H54 (cell line): ENCODE results near the gene RGS12.

Experiments used
- DNase-seq: peaks from one replicate; pipeline ENCODE4 v3.0.0; 2011; ENCODE audit warnings: low spot score, mixed read lengths; ENCODE audit not compliant: insufficient read length
- FAIRE-seq: peaks from 3 replicates; lab custom pipeline; 2011; peaks lifted over from hg19 to GRCh38; lab: Jason Lieb, UNC
- POLR2A ChIP-seq: IDR thresholded peaks from 2 replicates; pipeline ENCODE4 v1.6.1; 2011; ENCODE audit warnings: low read depth, mild to moderate bottlenecking, low read length

Gene RGS12

GRCh38 chr4:3250956-3251690, 41.7 kb upstream of the RGS12 start:
- TF ChIP-seq POLR2A = no peak
- FAIRE-seq (no peak), DNase-seq (peak; percentile 73)

DNA sequence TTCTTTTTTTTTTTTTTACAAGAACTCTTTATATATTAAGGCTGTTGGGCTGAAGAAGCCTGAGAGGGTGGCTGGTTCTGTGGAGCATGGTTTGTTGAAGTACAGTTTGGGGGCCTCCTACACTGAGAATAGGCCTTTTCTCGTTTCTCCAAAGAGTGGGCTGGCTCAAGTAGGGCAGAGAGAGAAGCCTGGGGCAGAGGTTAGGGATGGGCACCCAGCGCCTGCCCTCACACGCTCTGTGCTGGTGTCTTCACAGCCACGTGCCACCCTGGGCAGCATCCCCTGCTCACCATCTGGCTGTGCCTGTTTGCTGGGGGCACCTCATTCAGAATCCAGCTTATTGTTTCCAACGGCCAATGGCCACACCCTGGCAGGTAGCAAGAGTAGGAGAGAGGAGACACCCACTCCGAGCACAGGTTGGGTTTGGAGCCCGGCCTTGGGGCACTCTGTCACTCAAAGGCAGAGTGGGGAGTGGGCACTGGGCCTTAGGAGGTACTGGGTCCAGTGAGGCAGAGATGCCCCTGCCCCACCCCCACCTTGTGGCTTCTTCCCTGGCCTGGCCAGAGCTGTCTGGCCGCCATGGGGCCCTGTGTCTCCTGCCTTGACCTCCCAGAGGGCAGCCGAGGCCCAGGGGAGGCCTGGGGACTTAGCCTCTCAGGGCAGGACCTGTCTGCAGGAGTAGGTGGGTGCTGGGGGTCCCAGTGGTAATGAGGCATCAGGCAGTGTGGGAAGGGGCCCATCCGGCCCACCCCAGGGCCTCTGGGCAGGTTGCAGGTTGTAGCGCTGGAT, 40.9 kb upstream of the RGS12 start:
- no peak for TF ChIP-seq POLR2A
- no peak for DNase-seq
- no peak for FAIRE-seq

GRCh38 chr4:3252480-3252828, 40.4 kb upstream of the RGS12 start:
- no peak for DNase-seq
- no peak for FAIRE-seq

GRCh38 chr4:3252831-3253641, 39.8 kb upstream of the RGS12 start:
- DNase-seq (no peak), FAIRE-seq (no peak)
- TF ChIP-seq POLR2A = no peak

More at GRCh38 chr4:3252480-3252828, 40.4 kb upstream of the RGS12 start:
- TF ChIP-seq POLR2A = no peak

DNA sequence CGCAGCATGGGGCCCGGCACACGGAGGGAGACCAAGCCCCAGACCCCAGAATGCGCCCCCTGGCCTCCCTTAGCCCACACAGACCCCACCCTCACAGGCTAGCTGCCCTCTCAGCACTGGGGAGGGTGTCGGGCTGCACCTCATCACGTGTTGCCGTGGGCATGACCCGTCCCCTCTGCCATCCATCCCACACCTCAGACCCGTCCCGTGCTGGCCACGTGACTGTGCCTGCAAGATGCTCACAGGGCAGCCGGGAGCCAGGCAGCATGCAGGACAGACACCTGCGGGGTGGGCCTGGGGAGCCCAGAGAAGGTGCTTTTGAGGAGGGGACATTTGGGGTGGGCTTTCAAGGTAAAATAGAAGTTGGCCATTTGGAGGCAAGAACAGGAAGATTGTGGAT, 39.0 kb upstream of the RGS12 start:
- FAIRE-seq = no peak

GRCh38 chr4:3254302-3255131, 38.3 kb upstream of the RGS12 start:
- DNase-seq = no peak
- TF ChIP-seq POLR2A = no peak
- no peak for FAIRE-seq

More for the DNA sequence above, 39.0 kb upstream of the RGS12 start:
- TF ChIP-seq POLR2A = no peak
- no peak for DNase-seq

- no peak for FAIRE-seq
Measured at GRCh38 chr4:3255611-3256186, 37.1 kb upstream of the RGS12 start.

DNA sequence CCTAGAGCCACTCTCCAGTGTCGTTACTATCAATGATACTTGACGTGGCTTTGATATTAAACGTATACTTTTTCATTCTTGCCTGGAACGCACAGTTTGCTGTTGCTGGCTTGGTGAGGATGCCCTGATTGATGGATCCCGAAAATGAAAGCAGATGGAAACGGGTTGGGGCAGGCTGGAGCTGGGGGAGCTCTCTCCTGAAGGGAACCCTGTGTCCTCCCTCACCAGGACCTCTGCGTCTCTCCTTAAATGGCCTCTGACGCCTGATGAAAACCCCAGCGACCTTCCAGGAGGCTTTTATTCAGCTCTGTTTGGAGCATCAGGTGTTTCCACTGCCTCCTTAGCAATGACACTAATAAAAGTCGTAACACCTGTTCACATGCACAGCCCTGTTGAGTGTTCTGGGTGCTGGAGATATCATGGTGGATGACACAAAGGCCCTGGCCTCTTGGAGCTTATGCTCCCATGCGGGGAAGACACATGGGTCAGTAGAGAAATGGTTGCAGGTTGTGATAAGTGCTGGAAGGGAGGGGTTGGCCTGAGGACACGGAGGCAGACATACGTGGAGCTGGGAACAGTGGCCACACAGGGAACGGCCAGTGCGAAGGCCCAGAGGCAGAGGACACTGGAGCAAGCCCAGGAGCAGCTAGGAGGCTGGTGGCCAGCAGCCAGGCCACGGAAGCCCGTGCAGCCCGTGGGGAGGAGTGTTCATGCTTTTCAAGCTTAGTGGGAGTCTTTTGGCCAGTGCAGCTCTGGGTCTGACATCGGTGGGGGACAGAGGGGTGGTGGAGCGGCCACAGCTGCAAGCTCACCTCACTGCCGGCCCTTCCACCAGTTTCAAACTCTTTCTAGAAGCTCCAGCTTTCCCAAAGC, 36.4 kb upstream of the RGS12 start:
- FAIRE-seq (no peak), DNase-seq (no peak)

More at GRCh38 chr4:3255611-3256186, 37.1 kb upstream of the RGS12 start:
- no peak for DNase-seq
- no peak for TF ChIP-seq POLR2A

DNA sequence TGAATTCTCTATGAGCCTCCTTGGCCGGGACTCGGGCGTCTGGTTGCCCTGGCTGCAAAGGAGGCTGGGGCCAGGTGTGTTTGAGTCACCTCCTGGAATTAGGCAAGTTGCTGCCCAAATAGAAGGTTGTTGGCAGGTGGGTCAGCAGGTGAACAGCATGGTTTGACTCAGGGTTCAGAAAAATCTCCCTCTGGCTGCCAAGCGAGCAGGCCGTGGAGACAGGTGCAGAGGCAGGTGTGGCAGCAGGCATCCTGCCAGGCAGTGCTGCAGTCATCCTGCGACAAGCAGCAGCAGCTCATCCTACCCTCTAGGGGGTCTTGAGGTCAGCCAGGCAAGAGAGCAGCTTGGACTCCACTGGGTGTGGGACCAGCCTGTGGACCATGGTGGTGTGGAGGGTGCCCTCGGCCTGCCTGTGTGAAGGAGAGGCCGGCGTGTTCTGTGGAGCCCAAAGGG, 35.7 kb upstream of the RGS12 start:
- FAIRE-seq (no peak), DNase-seq (no peak)
- no peak for TF ChIP-seq POLR2A

More for the DNA sequence above, 36.4 kb upstream of the RGS12 start:
- no peak for TF ChIP-seq POLR2A

DNA sequence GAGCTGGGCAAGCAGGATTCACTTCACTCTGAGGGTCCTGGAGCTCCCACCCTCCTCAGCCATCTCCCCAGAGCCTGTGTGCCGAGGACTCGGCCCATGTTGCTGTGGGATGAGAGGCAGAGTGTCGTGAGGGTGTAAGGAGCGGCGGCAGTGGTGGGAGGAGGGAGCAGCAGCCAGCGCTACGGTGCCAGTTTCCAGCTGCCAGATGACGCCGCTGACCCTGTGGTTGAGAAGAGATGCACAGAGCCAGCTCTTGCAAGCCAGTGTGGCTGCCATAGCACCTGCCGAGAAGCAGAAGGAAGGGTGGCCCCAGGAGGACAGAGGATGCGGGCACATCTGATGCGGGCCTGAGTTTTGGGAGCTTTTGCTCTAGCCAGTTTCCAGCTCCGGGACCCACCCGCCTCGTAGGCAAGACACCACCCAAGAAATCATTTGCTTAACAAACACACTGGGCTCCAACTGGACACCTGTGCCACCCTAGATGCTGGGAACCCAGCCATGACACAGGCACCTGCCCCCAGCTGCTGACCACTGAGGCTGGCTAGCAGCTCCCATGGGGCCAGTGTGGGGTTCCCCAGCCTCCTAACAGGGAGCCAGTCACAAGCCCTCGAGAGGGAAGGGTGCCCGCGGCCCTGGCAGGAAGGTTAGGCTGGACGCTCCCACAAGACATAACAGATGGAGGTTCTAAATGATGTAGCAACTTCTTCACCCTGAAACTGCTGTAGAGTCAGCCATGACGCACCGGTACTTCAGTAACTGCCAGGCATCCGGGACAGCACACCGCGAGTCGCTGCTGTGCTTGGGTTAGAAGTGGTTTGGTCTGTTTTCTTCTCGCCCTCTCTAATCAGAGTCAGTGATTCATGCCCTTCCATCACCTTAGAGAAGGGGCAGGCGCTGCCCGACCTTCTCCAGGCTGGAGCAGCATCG, 35.0 kb upstream of the RGS12 start:
- no peak for TF ChIP-seq POLR2A
- FAIRE-seq (peak; percentile 69), DNase-seq (peak; percentile 89)

DNA sequence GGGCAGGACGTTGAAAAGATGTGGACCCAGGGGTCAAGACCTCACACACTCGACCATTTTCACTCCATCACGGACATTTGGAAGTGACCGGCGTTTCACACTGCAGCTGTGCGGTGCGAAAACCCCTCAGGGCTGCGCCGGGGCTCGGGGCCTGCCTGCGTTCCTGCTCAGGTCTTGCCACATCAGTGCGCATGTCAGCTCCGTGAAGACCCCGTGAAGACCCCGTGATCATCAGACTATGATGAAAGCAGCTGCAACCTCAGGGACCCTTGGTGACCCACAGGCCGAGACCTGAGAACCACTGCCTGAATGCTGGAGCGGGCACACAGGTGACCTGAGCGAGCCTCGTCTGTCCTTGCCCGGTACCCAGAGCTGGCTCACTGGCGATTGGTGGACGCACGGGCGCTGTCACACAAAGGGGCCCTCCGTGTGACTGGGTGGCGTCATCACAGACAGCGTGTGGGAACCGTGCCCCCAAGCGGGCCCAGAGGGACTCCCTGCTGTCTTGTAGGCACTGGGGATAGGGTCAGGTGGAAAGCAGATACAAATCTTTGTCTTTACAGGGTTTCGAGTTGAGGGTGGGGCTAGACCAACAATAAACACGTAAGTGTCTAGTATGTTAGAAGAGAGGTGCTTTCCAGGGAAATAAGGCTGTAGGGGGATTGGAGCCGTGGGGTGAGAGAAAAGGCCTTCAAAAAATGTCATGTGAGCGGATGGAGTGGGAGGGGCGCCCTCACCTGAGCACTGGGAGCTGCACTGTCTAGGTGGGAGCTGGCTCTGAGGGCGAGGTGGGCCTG, 31.2 kb upstream of the RGS12 start:
- FAIRE-seq = no peak
- DNase-seq = no peak
- TF ChIP-seq POLR2A = no peak
